H9 (cell line): ENCODE results near the gene PATL2. TPM values are rescaled to one million over a fixed set of nuclear protein-coding genes. Genes with fewer than 3 reads are reported as not detected.

Source experiments
- DNase-seq: peaks from one replicate; pipeline ENCODE4 v3.0.0-alpha.2; 2017
- H2AFZ ChIP-seq: one replicate; pipeline ENCODE4 v1.6.1; 2013; ENCODE audit warnings: mild to moderate bottlenecking, low read length, control low read depth, moderate library complexity
- H2AK5ac ChIP-seq: 2 replicates; pipeline ENCODE4 v1.6.1; 2013; ENCODE audit warnings: low read length, control low read depth, mixed read lengths; ENCODE audit not compliant: insufficient read length
- H2BK120ac ChIP-seq: one replicate; pipeline ENCODE4 v1.6.1; 2013; ENCODE audit warnings: low read depth, mild to moderate bottlenecking, low read length, control low read depth, inconsistent platforms; ENCODE audit not compliant: poor library complexity, severe bottlenecking
- H2BK12ac ChIP-seq: 2 replicates; pipeline ENCODE4 v1.6.1; 2013; ENCODE audit warnings: low read length, control low read depth, mixed read lengths, low read depth; ENCODE audit not compliant: insufficient read length
- H2BK15ac ChIP-seq: 2 replicates; pipeline ENCODE4 v1.6.1; 2013; ENCODE audit warnings: low read depth, low read length, control low read depth
- H2BK20ac ChIP-seq: one replicate; pipeline ENCODE4 v1.6.1; 2013; ENCODE audit warnings: low read depth, mild to moderate bottlenecking, low read length, control low read depth, inconsistent platforms; ENCODE audit not compliant: poor library complexity, severe bottlenecking
- H2BK5ac ChIP-seq: 2 replicates; pipeline ENCODE4 v1.6.1; 2013; ENCODE audit warnings: low read length, control low read depth, mixed read lengths; ENCODE audit not compliant: insufficient read length
- H3K14ac ChIP-seq: 2 replicates; pipeline ENCODE4 v1.6.1; 2013; ENCODE audit warnings: low read length, control low read depth; ENCODE audit not compliant: insufficient read depth
- H3K18ac ChIP-seq: 2 replicates; pipeline ENCODE4 v1.6.1; 2013; ENCODE audit warnings: low read depth, mild to moderate bottlenecking, mixed read lengths, low read length, control low read depth; ENCODE audit not compliant: insufficient read length
- H3K23ac ChIP-seq: 2 replicates; pipeline ENCODE4 v1.6.1; 2013; ENCODE audit warnings: low read length, control low read depth, mixed read lengths, low read depth; ENCODE audit not compliant: insufficient read length
- H3K23me2 ChIP-seq: 2 replicates; pipeline ENCODE4 v1.6.1; 2013; ENCODE audit warnings: low read depth, mild to moderate bottlenecking, mixed read lengths, low read length, control low read depth; ENCODE audit not compliant: insufficient read length, poor library complexity, severe bottlenecking
- H3K27ac ChIP-seq: 2 replicates; pipeline ENCODE4 v1.5.1; 2013; ENCODE audit warnings: low read length, control low read depth, mixed read lengths, low read depth; ENCODE audit not compliant: insufficient read length
- H3K27me3 ChIP-seq: 2 replicates; pipeline ENCODE4 v1.6.1; 2013; ENCODE audit warnings: low read length, control low read depth, inconsistent platforms; ENCODE audit not compliant: insufficient read depth
- H3K4ac ChIP-seq: 2 replicates; pipeline ENCODE4 v1.6.1; 2013; ENCODE audit warnings: low read depth, mild to moderate bottlenecking, control low read depth, inconsistent platforms, low read length, moderate library complexity
- H3K4me1 ChIP-seq: 2 replicates; pipeline ENCODE4 v1.6.1; 2013; ENCODE audit warnings: low read length, control low read depth, inconsistent platforms; ENCODE audit not compliant: insufficient read depth
- H3K4me2 ChIP-seq: 2 replicates; pipeline ENCODE4 v1.6.1; 2013; ENCODE audit warnings: low read length, control low read depth, mixed read lengths; ENCODE audit not compliant: insufficient read length, insufficient read depth
- H3K56ac ChIP-seq: 2 replicates; pipeline ENCODE4 v1.6.1; 2013; ENCODE audit warnings: low read depth, mild to moderate bottlenecking, mixed read lengths, low read length, control low read depth; ENCODE audit not compliant: insufficient read length
- H3K79me1 ChIP-seq: 2 replicates; pipeline ENCODE4 v1.6.1; 2013; ENCODE audit warnings: low read depth, mild to moderate bottlenecking, moderate library complexity, low read length, control low read depth, inconsistent platforms; ENCODE audit not compliant: insufficient read depth, poor library complexity, severe bottlenecking
- H3K79me2 ChIP-seq: 2 replicates; pipeline ENCODE4 v1.6.1; 2013; ENCODE audit warnings: low read length, control low read depth, inconsistent platforms; ENCODE audit not compliant: insufficient read depth
- H3K9ac ChIP-seq: 2 replicates; pipeline ENCODE4 v1.6.1; 2013; ENCODE audit warnings: low read length, control low read depth, mixed read lengths; ENCODE audit not compliant: insufficient read length; ENCODE audit errors: extremely low read depth
- H3K9me3 ChIP-seq: one replicate; pipeline ENCODE4 v1.6.1; 2013; ENCODE audit warnings: low read depth, low read length, inconsistent platforms; ENCODE audit not compliant: control insufficient read depth
- H3T11ph ChIP-seq: one replicate; pipeline ENCODE4 v1.6.1; 2013; ENCODE audit warnings: mild to moderate bottlenecking, low read length, control low read depth, inconsistent platforms
- H4K20me1 ChIP-seq: one replicate; pipeline ENCODE4 v1.6.1; 2013; ENCODE audit not compliant: control insufficient read depth, insufficient read length, insufficient read depth
- H4K5ac ChIP-seq: 2 replicates; pipeline ENCODE4 v1.6.1; 2013; ENCODE audit warnings: low read depth, mild to moderate bottlenecking, mixed read lengths, low read length, control low read depth; ENCODE audit not compliant: insufficient read length
- H4K8ac ChIP-seq: replicated peaks from 2 replicates; pipeline ENCODE4 v1.6.1; 2013; ENCODE audit warnings: low read length, control low read depth, mixed read lengths, low read depth; ENCODE audit not compliant: insufficient read length
- H4K91ac ChIP-seq: 2 replicates; pipeline ENCODE4 v1.6.1; 2013; ENCODE audit warnings: low read depth, mild to moderate bottlenecking, moderate library complexity, mixed read lengths, low read length, control low read depth; ENCODE audit not compliant: insufficient read length
- H3K27ac Mint-ChIP-seq, 3 experiments: 2 replicates in 2 of 3; 3 replicates in 1 of 3; pipeline ENCODE4 v1.8.0; 2020 to 2021; ENCODE audit warnings: mixed read lengths in 3 of 3, mild to moderate bottlenecking in 1 of 3, moderate library complexity in 1 of 3
- H3K27me3 Mint-ChIP-seq: 2 replicates; pipeline ENCODE4 v1.8.0; 2021; ENCODE audit warnings: low read depth, mild to moderate bottlenecking, moderate library complexity, mixed read lengths
- H3K36me3 Mint-ChIP-seq, 3 experiments: 2 replicates in 2 of 3; 3 replicates in 1 of 3; pipeline ENCODE4 v1.8.0; 2020 to 2021; ENCODE audit warnings: low read depth in 3 of 3, mixed read lengths in 3 of 3; ENCODE audit not compliant: insufficient read depth in 1 of 3
- H3K4me1 Mint-ChIP-seq, 2 experiments: 2 replicates each; pipeline ENCODE4 v1.8.0; 2020; ENCODE audit warnings: mixed read lengths in 2 of 2
- H3K4me3 Mint-ChIP-seq, 2 experiments: 2 replicates in 1 of 2; 3 replicates in 1 of 2; pipeline ENCODE4 v1.8.0; 2020 to 2021; ENCODE audit warnings: mild to moderate bottlenecking in 2 of 2, mixed read lengths in 2 of 2, moderate library complexity in 1 of 2
- H3K9me3 Mint-ChIP-seq, 2 experiments: 2 replicates in 1 of 2; 3 replicates in 1 of 2; pipeline ENCODE4 v1.8.0; 2020; ENCODE audit warnings: mild to moderate bottlenecking in 2 of 2, mixed read lengths in 2 of 2, moderate library complexity in 1 of 2
- CTCF ChIP-seq: fragments of 200-600 bp; sonication (generic); conservative IDR thresholded peaks from 3 replicates; pipeline ENCODE4 v1.8.0; 2021; ENCODE audit warnings: antibody characterized with exemption, mild to moderate bottlenecking
- WGBS: extraction: QIAGEN DNeasy Blood & Tissue Kit; methylation state at CpG from one replicate; pipeline ENCODE4 v1.1.7; 2013; ENCODE audit warnings: missing lambda C conversion rate, low lambda C conversion rate, mixed read lengths; ENCODE audit not compliant: insufficient read length; ENCODE audit errors: extremely low coverage; 5-methylcytosine and 5-hydroxymethylcytosine counted together
- total RNA-seq: library from RNA; stranded (reverse); gene quantifications from 2 replicates; pipeline ENCODE4 v1.2.1, GENCODE V29; 2021

PATL2 gene
- total RNA-seq, 1 experiment from 2014 or later = 0.46 TPM

- Histone ChIP-seq H4K8ac (no peak overlapping the region), H3K23me2 (no peaks in the 10 kb centered on the region), H2BK120ac (no peak overlapping the region), H3K56ac (no peak overlapping the region), H3K18ac (no peak overlapping the region), H2AFZ (no peak overlapping the region), H3K14ac (no peak overlapping the region), H4K91ac (no peak overlapping the region), H3T11ph (no peak overlapping the region), H4K5ac (no peak overlapping the region), H4K20me1 (no peaks in the 10 kb centered on the region), H3K4me1 (no peaks in the 10 kb centered on the region), H2BK20ac (no peak overlapping the region), H3K9ac (no peak overlapping the region), H2BK12ac (no peak overlapping the region), H3K4ac (no peak overlapping the region), H2AK5ac (no peak overlapping the region), H2BK15ac (no peak overlapping the region), H3K23ac (no peak overlapping the region), H3K9me3 (no peaks in the 10 kb centered on the region), H3K27me3 (no peaks in the 10 kb centered on the region), H3K79me1 (no peaks in the 10 kb centered on the region), H3K4me2 (no peak overlapping the region), H3K79me2 (no peaks in the 10 kb centered on the region), H2BK5ac (no peak overlapping the region), H3K27ac (no peak overlapping the region)
- Mint-ChIP-seq H3K9me3 (peaks cover 3 to 8% of the 10 kb centered on the region in 2 experiments; a peak in 3 of 5 replicates), H3K4me1 (peaks cover 6 to 19% of the 10 kb centered on the region in 2 experiments; a peak in 3 of 4 replicates), H3K4me3 (no peak overlapping the region), H3K27me3 (no peaks in the 10 kb centered on the region), H3K27ac (peak overlapping the region in 1 of 3 experiments; percentile 27; a peak in 1 of 7 replicates), H3K36me3 (peaks cover 22 to 44% (median 41%) of the 10 kb centered on the region in 3 experiments)
- TF ChIP-seq CTCF = no peak
- WGBS = no CpG with 5 or more reads among the region's 4 CpGs
- no peak for DNase-seq
Measured at GRCh38 chr15:44641651-44642050, 69.5 kb downstream of the PATL2 start.
